DOHH2 (cell line): ENCODE data around the gene ACE.

Source experiments
- H3F3A ChIP-seq: fragments of 200-600 bp; sonication (generic), shearing (Covaris generic); 2 replicates; pipeline ENCODE4 v1.6.0; 2016; ENCODE audit warnings: antibody characterized with exemption, mild to moderate bottlenecking; ENCODE audit not compliant: control insufficient read depth, insufficient read depth
- H3K27ac ChIP-seq: fragments of 200-600 bp; sonication (generic); 2 replicates; pipeline ENCODE4 v1.5.1; 2014; ENCODE audit warnings: low read depth, mild to moderate bottlenecking, low read length, moderate library complexity
- H3K27me3 ChIP-seq: fragments of 200-600 bp; sonication (generic); 2 replicates; pipeline ENCODE4 v1.6.1; 2014; ENCODE audit warnings: mild to moderate bottlenecking, low read length, mixed read lengths; ENCODE audit not compliant: control insufficient read depth
- H3K36me3 ChIP-seq: fragments of 200-600 bp; sonication (generic); 2 replicates; pipeline ENCODE4 v1.6.1; 2014; ENCODE audit warnings: mild to moderate bottlenecking, low read length, moderate library complexity, mixed read lengths; ENCODE audit not compliant: control insufficient read depth
- H3K4me1 ChIP-seq: fragments of 200-600 bp; sonication (generic); 2 replicates; pipeline ENCODE4 v1.6.1; 2014; ENCODE audit warnings: mild to moderate bottlenecking, low read length, mixed read lengths; ENCODE audit not compliant: control insufficient read depth
- H3K4me2 ChIP-seq: fragments of 200-600 bp; sonication (generic); 2 replicates; pipeline ENCODE4 v1.6.0; 2014; ENCODE audit warnings: mild to moderate bottlenecking, low read length, moderate library complexity
- H3K4me3 ChIP-seq: fragments of 200-600 bp; sonication (generic); 2 replicates; pipeline ENCODE4 v1.5.1; 2014; ENCODE audit warnings: mild to moderate bottlenecking, low read length, mixed read lengths
- H3K79me2 ChIP-seq: fragments of 200-600 bp; sonication (generic); 2 replicates; pipeline ENCODE4 v1.6.1; 2014; ENCODE audit warnings: mild to moderate bottlenecking, low read length, mixed read lengths; ENCODE audit not compliant: control insufficient read depth
- H3K9me2 ChIP-seq: fragments of 200-600 bp; sonication (generic); replicated peaks from 2 replicates; pipeline ENCODE4 v1.6.1; 2014; ENCODE audit warnings: mild to moderate bottlenecking, low read length, mixed read lengths; ENCODE audit not compliant: control insufficient read depth
- H3K9me3 ChIP-seq: fragments of 200-600 bp; sonication (generic); 2 replicates; pipeline ENCODE4 v1.6.1; 2014; ENCODE audit warnings: antibody characterized with exemption, low read length, mixed read lengths; ENCODE audit not compliant: control insufficient read depth, insufficient read depth
- H4K20me1 ChIP-seq: fragments of 200-600 bp; sonication (generic); 2 replicates; pipeline ENCODE4 v1.6.0; 2014; ENCODE audit warnings: low read depth, mild to moderate bottlenecking, antibody characterized with exemption, low read length, moderate library complexity; ENCODE audit not compliant: control insufficient read depth, insufficient read depth
- EZH2phosphoT487 ChIP-seq: fragments of 200-600 bp; sonication (generic); IDR thresholded peaks from 2 replicates; pipeline ENCODE4 v1.6.1; 2017; ENCODE audit warnings: borderline replicate concordance, mild to moderate bottlenecking, antibody characterized with exemption, low read length, moderate library complexity, mixed read lengths
- TF ChIP-seq, protein P1 (sequence below): fragments of 200-600 bp; sonication (generic); IDR thresholded peaks from one replicate; pipeline ENCODE4 v1.5.1; 2014; ENCODE audit warnings: antibody characterized with exemption, mild to moderate bottlenecking, low read depth, low read length; ENCODE audit not compliant: poor library complexity, severe bottlenecking

The ACE gene

GRCh38 chr17:63487014-63487339 lies 10.1 kb downstream of the ACE start:
- Histone ChIP-seq H3K9me2 (no peaks in the 10 kb centered on the region), H3K27ac (no peak overlapping the region), H3K27me3 (no peaks in the 10 kb centered on the region), H3K4me1 (peaks cover 6% of the 10 kb centered on the region; the same call in 1 of the 2 replicates), H3K79me2 (no peaks in the 10 kb centered on the region), H3K4me3 (no peak overlapping the region), H3K36me3 (no peaks in the 10 kb centered on the region), H4K20me1 (no peaks in the 10 kb centered on the region), H3K9me3 (no peaks in the 10 kb centered on the region), H3F3A (no peaks in the 10 kb centered on the region), H3K4me2 (no peak overlapping the region)
- TF ChIP-seq, protein P1, sequence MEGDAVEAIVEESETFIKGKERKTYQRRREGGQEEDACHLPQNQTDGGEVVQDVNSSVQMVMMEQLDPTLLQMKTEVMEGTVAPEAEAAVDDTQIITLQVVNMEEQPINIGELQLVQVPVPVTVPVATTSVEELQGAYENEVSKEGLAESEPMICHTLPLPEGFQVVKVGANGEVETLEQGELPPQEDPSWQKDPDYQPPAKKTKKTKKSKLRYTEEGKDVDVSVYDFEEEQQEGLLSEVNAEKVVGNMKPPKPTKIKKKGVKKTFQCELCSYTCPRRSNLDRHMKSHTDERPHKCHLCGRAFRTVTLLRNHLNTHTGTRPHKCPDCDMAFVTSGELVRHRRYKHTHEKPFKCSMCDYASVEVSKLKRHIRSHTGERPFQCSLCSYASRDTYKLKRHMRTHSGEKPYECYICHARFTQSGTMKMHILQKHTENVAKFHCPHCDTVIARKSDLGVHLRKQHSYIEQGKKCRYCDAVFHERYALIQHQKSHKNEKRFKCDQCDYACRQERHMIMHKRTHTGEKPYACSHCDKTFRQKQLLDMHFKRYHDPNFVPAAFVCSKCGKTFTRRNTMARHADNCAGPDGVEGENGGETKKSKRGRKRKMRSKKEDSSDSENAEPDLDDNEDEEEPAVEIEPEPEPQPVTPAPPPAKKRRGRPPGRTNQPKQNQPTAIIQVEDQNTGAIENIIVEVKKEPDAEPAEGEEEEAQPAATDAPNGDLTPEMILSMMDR = no peak
- no peak for TF ChIP-seq EZH2phosphoT487

GRCh38 chr17:63488851-63489250 lies 12.0 kb downstream of the ACE start:
- Histone ChIP-seq H3K4me3 (no peak overlapping the region), H3K9me3 (no peaks in the 10 kb centered on the region), H3K4me1 (peaks cover 6% of the 10 kb centered on the region; the same call in 1 of the 2 replicates), H3K36me3 (no peaks in the 10 kb centered on the region), H3K27ac (no peak overlapping the region), H3K27me3 (no peaks in the 10 kb centered on the region), H4K20me1 (no peaks in the 10 kb centered on the region), H3F3A (no peaks in the 10 kb centered on the region), H3K4me2 (no peak overlapping the region), H3K79me2 (no peaks in the 10 kb centered on the region), H3K9me2 (no peaks in the 10 kb centered on the region)
- TF ChIP-seq EZH2phosphoT487 = no peak
- TF ChIP-seq, protein P1 = no peak

- Histone ChIP-seq H3K4me3 (no peak overlapping the region), H3K9me2 (no peaks in the 10 kb centered on the region), H4K20me1 (no peaks in the 10 kb centered on the region), H3F3A (no peaks in the 10 kb centered on the region), H3K27me3 (no peaks in the 10 kb centered on the region), H3K9me3 (no peaks in the 10 kb centered on the region), H3K4me1 (peaks cover 6% of the 10 kb centered on the region; the same call in 1 of the 2 replicates), H3K79me2 (no peaks in the 10 kb centered on the region), H3K36me3 (no peaks in the 10 kb centered on the region), H3K27ac (no peak overlapping the region), H3K4me2 (no peak overlapping the region)
- TF ChIP-seq, protein P1 = no peak
- TF ChIP-seq EZH2phosphoT487 = no peak
Measured at GRCh38 chr17:63489291-63489690, 12.4 kb downstream of the ACE start.

DNA sequence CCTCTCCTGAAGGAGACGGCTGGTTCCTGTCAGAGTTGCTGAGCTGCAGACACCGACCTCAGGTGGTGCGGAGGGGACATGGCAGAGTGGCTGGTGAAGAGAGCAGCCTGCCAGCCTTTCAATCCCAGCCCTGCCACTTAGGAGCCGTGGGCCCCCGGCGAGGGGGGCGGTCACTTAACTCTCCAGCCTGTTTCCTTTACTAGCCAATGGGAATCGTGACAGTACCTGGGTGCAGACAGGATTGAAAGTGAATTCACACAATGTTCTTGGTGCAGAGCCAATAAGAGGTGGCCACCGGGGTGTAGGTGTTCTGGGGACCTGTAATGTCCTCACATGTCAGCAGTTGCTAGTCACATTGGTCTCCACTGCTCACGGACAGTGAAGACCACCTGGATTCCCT lies 13.5 kb downstream of the ACE start:
- Histone ChIP-seq H3K27me3 (no peaks in the 10 kb centered on the region), H3F3A (no peaks in the 10 kb centered on the region), H3K9me2 (no peaks in the 10 kb centered on the region), H3K79me2 (no peaks in the 10 kb centered on the region), H3K4me3 (no peak overlapping the region), H3K27ac (no peak overlapping the region), H4K20me1 (no peaks in the 10 kb centered on the region), H3K4me1 (peaks cover 6% of the 10 kb centered on the region; the same call in 1 of the 2 replicates), H3K9me3 (no peaks in the 10 kb centered on the region), H3K4me2 (no peak overlapping the region), H3K36me3 (no peaks in the 10 kb centered on the region)
- TF ChIP-seq, protein P1 = no peak
- no peak for TF ChIP-seq EZH2phosphoT487
